GM21390 (cell line): Measurements from ENCODE around the gene TLK2.
"Not testable (repeated sequence)": the region's sequence is repeated elsewhere in the genome, so short reads cannot be mapped to it uniquely, and the experiment has no call there.

ENCODE experiments used
- ATAC-seq: cut with Tn5 transposase; IDR thresholded peaks from one replicate; pipeline ENCODE4 v1.9.1; 2021; ENCODE audit not compliant: unreplicated experiment

TLK2 gene

DNA sequence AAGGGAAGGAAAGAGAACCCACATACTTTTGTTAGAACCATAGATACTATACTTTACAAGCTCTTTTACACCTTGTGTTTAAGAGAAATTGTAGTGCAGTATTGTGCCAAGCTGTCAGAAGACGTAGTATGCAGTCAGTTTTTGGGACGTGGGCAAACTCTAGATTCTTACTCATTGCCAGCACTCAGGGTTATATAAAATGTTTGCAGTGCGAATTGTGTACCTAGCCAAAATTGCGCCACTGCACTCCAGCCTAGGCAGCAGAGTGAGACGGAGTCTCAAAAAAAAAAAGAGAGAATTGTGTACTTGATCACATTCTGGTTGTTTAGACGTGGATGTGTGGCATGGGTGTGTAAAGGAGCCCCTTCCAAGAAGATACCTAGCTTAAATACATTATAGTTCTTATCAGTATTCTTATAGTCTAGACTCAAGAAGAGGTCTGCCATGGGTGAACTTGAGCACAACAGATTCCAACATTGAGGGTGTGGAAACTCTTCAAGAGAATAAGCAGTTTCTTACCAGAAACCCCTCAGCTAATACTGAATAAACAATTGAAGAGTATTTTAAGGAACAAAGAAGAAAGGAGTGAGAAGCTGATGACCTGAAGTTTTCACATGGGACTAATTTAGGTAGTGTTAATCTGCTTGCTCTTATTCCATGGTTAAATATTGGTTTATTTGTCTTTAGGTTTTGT, 121.5 kb downstream of the TLK2 start:
- no peak for ATAC-seq

DNA sequence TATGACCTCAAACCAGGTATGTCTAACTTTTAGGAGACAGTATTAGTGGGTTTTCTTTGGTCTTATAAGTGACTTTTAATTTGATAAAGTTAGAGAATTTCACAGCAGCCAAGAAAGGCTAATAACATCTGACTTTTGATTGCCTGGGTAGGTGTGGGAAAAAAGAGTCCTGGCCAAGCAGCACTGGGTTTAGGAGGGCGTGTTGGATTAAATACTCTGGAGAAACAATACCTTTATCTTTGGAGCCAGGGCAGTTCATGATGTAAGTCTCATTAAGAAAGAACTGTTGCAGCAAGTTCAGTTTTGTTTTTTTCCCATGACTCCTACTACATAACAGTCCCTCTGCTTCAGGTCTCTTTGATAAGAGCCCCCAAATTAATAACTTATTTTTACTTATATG, 122.2 kb downstream of the TLK2 start:
- no peak for ATAC-seq

DNA sequence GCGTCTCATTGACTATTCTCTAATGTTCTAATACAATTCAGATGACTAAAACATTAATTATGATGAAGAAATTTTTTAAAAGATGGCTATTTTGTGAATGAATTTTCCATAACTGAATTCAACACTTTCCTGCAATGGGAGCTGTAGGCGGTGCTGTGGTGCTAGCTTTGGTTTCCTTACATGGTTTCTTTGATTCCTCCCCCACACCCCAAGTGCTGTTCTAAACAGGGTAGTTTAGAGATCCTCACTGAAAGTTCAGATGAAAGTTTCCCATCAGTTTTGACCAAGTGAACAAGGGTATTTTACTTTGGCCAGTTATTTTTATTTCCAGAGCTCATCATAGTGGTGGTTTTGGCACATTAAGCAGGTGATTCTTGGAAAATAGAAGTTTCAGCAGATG, 122.8 kb downstream of the TLK2 start:
- no peak for ATAC-seq

GRCh38 chr17:62603783-62604182, 125.2 kb downstream of the TLK2 start:
- ATAC-seq, result not testable (repeated sequence)

DNA sequence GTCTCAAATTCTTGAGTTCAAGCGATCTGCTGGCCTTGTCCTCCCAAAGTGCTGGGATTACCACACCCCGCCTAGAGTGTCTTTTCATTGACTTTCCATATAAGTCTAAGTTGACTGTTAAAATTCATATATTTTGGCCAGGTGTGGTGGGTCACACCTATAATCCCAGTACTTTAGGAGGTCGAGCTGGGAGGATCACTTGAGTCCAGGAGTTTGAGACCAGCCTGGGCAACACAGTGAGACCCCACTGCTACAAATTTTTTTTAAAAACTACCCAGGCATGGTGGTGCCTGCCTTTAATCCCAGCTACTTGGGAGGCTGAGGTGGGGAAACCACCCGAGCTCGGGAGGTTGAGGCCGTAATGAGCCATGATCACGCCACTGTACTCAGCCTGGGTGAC, 127.0 kb downstream of the TLK2 start:
- ATAC-seq, result no peak

DNA sequence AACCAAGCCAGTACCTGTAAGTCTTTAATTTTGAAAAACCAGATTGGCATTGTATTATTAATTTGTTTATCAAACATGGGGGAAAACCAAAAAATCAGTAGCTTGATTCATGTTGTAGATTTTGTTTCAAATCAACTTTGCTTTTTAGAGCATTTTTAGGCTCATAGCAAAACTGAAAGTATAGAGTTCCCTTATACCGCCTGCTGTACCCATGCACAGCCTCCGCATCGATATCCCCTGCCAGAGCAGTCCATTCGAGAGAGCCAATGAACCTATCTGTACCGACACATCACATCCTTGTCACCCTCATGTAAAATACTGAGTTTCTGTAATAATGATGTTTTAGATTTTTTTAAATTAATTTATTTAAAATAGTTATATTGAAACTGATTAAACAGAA, 132.7 kb downstream of the TLK2 start:
- peak; percentile 89 for ATAC-seq

- no peak for ATAC-seq
Observed at GRCh38 chr17:62611728-62612127, 133.1 kb downstream of the TLK2 start.

- not testable (repeated sequence) for ATAC-seq
Observed at GRCh38 chr17:62612289-62612688, 133.7 kb downstream of the TLK2 start.

DNA sequence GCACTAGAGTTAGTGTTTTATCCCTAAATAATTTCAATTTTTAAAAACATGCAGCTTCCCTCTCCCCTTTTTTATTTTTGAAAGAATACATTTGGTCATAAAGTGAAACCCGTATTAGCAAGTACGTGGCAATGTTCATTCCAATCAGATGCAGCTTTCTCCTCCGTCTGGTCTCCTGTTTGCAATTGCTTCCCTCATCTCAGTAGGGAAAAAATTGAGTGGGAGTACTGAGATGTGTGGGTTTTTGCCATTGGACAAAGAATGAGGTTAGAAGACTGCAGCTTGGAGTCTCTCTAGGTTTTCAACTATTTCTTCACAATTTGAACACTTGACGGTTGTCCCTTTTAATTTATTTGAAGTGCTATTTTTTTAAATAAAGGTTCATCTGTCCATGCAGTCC, 134.5 kb downstream of the TLK2 start:
- ATAC-seq, result not testable (repeated sequence)

DNA sequence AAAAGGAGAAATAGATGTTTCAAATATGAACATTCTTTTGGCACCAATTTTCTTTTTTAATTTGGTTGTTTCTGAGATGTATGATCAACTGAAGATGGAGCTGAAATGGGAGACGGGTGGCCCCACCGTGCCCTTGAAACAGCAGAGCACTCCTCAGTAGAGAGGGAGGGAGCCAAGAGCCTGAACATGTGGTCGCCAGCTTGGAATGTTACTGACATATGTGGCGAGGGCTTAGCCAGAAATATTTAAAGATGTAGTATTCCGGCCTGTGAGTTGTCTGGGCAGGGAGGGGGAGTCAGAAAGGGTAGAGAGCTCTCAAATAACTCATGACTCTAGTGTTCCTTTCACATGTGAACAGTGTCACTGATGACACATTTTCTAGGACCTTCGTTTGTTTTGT, 135.5 kb downstream of the TLK2 start:
- ATAC-seq, result no peak

- ATAC-seq, result no peak
Observed at GRCh38 chr17:62615503-62615902, 136.9 kb downstream of the TLK2 start.

DNA sequence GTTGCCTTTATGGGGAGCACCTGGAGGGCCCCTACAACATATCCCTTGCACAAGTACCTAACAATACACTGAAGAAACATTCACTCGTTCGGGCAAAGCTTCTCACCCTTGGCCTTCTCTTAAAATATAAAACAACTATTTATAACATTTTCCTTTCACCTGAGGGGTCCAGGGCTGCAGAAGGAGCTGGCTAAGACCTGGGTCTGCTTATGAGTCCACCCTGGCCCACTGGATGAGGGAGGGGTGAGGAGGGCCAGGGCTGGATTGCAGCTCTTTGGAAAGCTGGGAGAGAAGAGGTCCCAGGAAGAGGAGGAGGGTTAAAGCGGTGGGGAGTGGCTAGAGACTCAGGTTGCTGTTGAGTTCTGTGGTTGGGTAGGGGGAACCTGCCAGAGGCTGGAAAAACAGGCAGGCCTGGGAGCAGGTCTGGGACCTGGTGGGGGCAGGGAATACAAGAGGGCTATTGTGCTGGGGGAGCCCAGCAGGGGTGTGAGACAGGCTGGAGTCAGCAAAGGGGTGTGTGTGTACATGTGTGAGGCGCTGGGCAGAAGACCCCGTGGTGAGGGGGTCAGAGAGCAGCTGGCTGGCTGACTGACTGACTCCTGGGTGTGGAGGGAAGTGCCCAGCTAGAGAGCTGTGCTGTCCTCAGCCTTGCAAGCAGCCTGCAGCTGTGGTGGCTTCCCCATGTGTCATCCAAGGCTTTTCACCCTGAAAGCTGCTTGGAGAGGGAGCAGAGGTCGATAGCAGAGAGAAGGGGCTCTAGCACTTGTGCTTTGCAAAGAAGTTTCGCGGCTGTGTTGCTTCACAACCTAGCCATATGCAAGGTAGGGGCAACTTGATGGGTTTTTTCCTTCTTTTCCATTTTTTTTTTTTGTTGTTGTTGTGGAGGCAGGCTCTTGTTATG, 138.6 kb downstream of the TLK2 start:
- ATAC-seq, result no peak

- ATAC-seq, result no peak
Observed at GRCh38 chr17:62617894-62618472, 139.4 kb downstream of the TLK2 start.

DNA sequence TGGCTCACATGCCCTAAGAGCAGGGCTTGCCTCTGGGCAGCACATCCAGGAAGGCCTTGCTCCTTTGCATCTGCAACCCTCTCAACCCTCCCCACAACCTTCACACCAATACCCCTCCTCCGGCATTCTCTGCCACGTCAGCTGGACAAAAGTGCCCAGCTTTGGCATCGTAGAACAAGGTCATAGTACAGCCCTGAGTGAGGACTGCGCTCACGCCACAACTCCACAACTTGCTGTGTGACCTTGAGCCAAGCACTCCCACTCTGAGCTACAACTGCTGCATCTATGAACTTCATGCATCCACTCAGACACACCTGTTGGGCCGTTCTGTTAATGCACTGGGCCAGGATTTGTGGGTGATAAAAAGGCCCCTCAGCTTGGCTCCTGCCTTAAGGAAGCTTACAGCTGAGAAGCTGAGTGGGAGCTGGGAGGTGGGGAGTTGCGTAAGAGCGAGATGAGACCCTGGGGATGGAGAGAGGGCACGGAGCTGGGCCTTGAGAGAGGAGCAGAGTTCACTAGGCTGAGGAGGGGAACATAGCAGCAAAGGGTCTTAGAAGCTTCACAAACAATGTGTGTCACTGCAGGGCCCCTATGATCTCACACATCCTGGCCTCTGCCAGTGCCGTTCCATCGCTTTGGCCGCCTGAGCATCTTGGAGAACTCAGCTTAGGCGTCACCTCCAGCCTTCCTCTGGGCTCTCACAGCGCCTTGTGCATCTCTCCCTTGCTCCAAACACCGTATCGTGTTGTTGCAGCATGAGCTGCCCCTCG, 140.2 kb downstream of the TLK2 start:
- ATAC-seq, result no peak

GRCh38 chr17:62619417-62620155, 141.0 kb downstream of the TLK2 start:
- ATAC-seq, result no peak

- ATAC-seq, result no peak
Observed at GRCh38 chr17:62621223-62621622, 142.6 kb downstream of the TLK2 start.

DNA sequence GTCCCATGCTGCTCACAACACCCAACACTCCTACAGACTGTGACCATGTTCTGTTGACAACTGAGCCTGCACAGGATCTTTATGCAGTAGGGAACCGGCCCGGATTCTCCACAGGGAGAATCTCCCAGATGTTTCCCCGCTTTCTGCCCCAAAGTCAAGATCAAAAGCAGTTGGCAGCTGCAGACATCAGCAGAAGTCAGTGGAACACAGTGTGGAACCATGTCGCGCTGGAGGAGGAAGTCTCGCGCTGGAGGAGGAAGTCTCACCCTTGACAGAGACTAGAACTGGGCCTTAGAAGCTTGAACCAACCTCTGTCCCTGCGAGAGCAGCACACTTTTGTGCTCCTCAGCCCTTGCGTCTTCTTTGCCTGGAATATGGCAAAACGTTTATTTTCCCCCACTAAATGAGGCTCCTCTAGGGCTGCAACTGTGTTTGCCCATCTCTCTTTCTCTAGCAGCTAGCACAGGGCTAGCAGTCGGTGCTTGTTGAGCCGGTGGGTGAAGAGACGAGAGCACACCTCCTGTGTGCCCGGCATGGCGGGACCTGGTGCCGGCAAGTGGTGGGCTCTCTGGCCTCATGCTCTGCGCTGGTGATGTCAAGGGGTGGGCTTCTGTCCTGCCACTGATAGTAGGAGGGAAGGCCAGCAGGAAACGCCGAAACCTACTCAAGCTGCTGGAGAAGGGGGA, 146.7 kb downstream of the TLK2 start:
- no peak for ATAC-seq

DNA sequence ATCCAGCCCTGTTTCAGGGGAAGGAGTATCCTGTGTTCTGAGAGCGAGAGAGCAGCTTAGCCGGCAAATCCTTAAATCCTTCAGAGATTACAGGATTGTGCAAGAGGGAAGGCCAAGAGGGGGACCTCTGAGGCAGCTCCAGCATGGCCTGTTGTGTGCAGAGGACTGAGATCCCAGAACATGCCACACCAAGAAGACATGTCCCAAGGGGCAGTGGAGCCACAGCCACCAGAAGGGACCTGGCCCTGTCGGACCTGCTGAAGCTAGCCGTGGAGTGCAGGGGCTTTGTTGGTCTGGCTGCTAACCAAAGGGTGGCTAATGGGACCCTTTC, 147.2 kb downstream of the TLK2 start:
- ATAC-seq, result no peak

- no peak for ATAC-seq
Observed at GRCh38 chr17:62626719-62627218, 148.1 kb downstream of the TLK2 start.
